ENCODE results near the gene RNASE1. TPM values are rescaled to one million over a fixed set of nuclear protein-coding genes. Genes with fewer than 3 reads are reported as not detected.

Gene RNASE1
- total RNA-seq, 4 donors from 2014 or later: 568 to 1,425 (median 983) TPM

DNA sequence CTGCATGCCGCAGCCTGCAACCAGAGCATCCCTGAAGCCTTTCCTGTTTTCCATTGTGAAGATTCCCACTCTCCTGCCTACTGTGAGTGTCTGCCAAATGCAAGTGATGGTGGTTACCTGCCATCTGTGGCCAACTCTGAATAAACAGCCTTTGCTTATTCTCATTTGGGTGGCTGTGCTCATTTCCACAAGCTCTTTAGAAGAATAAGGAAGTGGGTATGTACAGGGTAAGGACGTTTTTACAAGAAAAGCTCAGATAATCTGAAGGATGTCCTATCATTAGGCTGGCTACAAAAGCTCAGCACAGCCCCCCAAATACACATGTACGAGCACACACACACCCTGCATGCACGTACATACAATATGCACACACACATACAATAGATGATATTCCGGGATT lies 7.3 kb upstream of the RNASE1 start:
- no peak for TF ChIP-seq CTCF (IDR thresholded peaks at IDR 0.05; ENCODE audit: low read depth)

DNA sequence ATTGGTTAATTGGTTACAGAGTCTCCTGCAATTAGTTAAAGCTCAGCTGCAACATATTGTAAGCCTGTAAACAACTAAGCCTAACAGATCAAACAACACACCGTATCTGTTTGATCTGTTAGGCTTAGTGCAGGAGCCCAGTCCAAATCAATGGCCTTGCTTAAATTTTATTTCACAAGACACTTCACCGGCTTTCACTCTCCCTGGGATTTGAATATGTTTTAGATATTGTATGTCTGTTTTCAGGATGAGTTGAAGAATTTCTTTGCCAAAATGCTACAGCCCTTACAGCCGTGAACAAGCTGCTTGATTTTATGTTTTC lies 5.5 kb upstream of the RNASE1 start:
- no peak for TF ChIP-seq CTCF (IDR thresholded peaks at IDR 0.05; ENCODE audit: low read depth)

DNA sequence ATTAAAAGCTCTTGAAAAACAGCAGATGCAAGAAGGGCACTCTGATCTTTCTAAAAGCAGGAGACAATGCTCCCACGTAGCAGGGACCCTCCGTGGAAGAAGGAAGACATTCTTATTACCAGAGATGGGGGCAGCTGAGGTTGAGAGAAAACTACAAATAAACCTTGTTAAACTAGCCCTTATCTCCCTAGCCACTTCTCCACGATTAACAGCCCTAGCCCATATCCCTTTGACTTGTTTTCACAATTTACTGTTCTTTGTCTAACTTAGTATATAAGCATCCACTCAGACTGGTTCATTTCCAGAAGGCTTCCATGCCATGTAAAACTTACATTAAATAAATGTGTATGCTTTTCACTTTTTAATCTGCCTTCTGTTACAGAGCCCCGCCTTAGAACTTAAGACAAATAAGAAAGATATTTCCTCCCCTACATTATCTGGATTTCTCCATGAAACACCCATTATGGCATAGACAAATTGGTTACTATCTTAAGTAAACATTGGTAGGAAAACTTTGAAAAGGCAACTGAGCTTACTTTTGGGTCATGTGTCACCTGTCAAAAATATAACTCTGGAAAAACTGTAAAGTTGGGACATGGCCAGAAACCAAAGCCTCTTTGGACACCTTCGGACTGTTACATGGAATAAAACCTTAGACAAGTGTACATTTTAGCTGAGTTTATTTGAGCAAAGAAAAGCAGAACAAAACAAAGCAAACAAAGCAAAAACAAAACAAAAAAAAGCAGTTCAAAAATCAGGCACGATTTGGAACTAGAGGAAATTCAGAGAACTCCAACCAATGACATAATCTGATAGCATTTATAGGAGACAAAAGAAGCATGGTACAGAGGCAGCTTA lies 4.9 kb upstream of the RNASE1 start:
- TF ChIP-seq CTCF (IDR thresholded peaks at IDR 0.05; ENCODE audit: low read depth): no peak

GRCh38 chr14:20805485-20805884 lies 2.8 kb upstream of the RNASE1 start:
- no peak for TF ChIP-seq CTCF (IDR thresholded peaks at IDR 0.05; ENCODE audit: low read depth)

GRCh38 chr14:20803223-20803622 lies 579 bp upstream of the RNASE1 start:
- no peak for TF ChIP-seq CTCF (IDR thresholded peaks at IDR 0.05; ENCODE audit: low read depth)

DNA sequence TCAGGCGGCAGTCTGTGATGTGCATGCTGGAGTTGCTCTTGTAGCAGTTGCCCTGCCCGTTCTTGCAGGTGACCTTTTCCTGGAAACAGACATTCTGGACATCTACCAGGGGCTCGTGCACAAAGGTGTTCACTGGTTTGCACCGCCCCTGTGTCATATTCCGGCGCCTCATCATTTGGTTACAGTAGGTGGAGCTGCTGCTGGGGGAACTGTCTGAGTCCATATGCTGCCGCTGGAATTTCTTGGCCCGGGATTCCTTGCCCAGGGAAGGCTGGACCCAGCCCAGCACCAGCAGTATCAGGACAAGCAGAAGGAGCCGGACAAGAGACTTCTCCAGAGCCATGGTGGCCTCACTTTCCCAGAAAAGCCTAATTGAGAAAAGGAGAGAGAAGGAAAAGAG lies 918 bp downstream of the RNASE1 start:
- TF ChIP-seq CTCF (IDR thresholded peaks at IDR 0.05; ENCODE audit: low read depth): no peak

GRCh38 chr14:20799892-20800544 lies 2.6 kb downstream of the RNASE1 start:
- no peak for TF ChIP-seq CTCF (IDR thresholded peaks at IDR 0.05; ENCODE audit: low read depth)
